Right forelimb (tissue), 1 donor: ENCODE measurements around the gene FAM89A.
"Not testable (repeated sequence)": the region's sequence is repeated elsewhere in the genome, so short reads cannot be mapped to it uniquely, and the experiment has no call there.

Experiments
- DNase-seq: peaks from one replicate; pipeline ENCODE4 v3.0.0-alpha.2; 2018

FAM89A gene

DNA sequence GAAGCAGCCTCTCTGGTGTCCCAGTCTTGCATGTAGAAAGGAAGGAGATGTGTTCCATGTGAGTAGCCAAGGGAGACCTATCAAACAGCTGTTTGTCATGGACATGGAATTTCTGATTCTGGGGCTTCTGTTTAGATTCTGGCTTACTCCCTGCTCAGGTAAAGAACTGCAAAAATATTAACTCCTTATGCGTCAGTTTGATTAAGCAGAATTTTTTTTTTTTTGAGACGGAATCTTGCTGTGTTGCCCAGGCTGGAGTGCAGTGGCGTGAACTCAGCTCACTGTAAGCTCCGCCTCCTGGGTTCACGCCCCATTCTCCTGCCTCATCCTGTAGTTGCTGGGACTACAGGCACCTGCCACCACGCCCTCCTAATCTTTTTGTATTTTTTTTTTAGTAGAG lies 54.3 kb downstream of the FAM89A start:
- no peak for DNase-seq

DNA sequence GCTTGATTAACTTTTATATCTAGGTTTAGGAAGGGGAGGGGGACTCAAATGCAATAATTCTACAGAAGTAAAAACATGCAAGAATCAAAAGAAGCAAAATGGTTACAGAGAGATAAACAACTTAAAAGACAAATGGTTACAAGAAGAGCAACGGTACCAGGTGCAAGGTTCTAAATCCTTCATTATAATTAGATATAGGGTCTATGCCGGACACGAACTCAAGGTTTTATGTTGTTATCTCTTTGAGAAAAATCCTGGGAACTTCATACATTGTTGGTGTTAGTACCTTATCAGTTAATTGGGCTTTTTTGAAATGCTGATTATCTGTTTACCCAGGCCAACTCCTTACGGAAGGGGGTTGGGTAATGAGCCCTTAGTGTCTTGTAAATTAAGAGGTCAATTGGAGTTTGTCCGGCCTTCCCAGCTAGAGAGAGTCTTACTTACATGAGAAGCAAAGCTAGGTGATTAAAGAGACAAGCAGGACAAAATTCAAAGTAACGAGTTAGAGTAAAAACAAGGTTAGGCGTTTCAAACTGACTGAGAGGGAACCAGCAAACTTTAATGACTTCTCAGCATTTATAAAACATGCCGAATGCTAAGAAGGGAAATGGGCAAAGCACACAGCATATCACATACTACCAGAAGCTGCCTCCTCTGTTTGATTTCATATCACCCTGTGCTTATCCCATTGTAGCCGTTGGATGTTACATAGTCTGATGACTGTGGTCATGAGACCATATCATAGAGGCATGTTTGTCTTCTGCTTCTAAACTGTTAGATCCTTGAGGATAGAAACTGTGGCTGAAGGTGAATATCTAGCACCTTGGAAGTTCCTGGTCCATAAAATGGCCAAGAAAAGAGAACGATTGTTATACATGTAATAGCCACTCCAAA lies 55.2 kb downstream of the FAM89A start:
- DNase-seq = not testable (repeated sequence)

DNA sequence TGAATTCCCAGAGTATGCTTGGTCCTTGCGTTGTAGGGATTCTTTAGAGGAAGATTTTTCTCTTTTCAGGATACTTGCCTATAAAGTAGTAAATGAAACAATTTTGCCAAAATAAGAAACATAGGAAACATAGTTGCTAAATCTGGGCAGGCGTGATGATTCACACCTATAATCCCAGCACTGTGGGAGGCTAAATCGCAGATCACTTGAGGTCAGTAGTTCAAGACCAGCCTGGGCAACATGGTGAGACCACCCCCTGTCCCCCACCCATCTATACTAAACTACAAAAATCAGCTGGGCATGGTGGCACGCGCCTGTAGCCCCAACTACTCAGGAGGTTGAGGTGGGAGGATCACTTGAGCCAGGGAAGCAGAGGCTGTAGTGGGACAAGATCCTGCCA lies 56.2 kb downstream of the FAM89A start:
- DNase-seq = no peak

DNA sequence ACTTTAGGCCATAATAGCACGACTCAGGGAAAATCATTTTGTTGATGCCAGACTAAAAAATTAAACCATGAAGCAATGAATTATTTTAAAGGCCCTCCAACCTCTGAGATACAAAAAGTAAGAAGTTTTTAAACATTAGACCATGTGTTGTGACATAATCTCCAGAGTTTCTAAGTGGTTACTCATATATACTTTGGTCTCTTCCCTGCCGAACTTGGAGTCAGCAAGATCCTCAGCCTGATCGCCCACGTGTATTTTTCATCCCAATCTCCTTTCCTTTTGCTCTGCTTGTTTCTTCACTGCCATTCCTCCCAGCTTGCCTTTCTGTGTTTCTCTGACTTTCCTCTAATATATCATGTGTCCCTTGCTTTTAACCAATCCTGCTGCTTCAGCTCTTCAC lies 57.4 kb downstream of the FAM89A start:
- DNase-seq = no peak

DNA sequence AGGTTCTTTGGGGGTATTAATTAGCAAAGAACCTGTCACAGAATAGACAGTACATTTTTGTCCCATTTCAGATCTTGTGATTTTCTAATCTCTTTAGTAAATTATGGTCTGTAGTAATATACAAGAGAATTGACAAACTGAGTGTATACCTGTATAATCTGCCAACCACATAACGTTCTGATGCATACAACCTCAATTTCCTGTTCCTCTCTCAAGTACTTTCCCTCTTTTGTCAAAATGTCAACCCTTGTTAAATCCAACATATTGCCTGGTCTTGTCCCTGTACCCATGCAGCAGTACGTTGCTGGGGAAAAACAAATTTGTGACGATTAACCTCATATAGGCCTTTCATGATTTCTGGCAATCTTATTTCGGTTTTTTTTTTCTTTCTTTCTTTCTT lies 60.1 kb downstream of the FAM89A start:
- no peak for DNase-seq

DNA sequence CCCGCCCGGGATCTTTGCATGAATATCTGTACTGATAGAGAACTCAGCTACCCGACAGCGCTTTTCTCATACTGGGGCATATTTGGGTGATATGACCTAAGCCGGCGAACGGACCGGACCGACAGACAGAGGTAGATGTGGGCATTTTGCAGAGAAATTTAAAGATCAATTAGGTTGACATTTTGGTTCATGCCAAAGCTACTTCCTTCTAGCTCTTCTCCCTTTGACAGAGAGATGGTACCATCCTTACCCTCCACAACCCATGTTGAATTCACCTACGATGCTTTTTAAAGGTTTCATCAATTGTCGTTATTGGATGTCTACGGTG lies 60.7 kb downstream of the FAM89A start:
- DNase-seq = no peak

DNA sequence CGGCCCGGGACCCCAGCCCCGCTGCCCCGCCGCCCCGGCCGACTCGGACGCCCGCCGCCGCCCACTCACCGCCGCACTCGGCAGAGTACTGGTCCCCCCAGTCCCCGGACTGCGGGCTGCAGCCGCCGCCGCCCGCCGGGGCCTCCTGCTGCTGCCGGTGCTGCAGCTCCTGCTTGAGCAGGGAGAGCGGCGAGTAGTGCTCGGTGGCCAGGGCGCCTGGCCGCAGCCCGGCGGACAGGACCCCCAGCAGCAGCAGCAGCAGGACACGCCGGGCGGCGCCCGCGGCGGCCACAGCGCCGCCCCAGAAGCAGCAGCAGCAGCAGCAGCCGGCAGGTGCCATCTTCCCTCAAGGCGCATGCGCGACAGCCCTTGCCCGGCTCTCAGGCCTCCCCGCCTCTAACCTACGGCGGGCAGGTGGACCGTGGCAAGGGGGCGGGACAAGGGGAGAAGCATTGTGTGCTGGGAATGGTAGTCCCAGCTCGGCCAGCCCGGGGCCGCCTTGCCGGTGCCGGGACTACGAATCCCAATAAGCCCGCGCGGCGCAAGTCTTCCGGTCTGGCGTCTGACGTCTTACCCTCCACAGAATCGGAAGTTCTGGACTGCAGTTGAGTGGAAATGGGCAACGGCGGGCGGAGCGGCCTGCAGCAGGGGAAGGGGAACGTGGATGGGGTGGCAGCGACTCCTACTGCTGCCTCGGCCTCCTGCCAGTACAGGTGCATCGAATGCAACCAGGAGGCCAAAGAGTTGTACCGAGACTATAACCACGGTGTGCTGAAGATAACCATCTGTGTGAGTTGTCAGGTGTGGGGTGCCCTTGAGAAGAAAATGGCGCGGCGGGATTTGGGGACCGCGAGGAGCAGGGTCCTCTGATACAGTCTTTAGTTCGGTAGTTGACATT lies 61.3 kb downstream of the FAM89A start, which contains the start of the genes ARV1 and TTC13:
ARV1 (plus strand) TSS at position 604 of the 898 bp plus-strand sequence; CDS start at position 616, 12 bp downstream.
TTC13 (minus strand) TSS at position 371 of the 898 bp plus-strand sequence; CDS start at position 340, 31 bp downstream.
- peak; percentile 97 for DNase-seq

DNA sequence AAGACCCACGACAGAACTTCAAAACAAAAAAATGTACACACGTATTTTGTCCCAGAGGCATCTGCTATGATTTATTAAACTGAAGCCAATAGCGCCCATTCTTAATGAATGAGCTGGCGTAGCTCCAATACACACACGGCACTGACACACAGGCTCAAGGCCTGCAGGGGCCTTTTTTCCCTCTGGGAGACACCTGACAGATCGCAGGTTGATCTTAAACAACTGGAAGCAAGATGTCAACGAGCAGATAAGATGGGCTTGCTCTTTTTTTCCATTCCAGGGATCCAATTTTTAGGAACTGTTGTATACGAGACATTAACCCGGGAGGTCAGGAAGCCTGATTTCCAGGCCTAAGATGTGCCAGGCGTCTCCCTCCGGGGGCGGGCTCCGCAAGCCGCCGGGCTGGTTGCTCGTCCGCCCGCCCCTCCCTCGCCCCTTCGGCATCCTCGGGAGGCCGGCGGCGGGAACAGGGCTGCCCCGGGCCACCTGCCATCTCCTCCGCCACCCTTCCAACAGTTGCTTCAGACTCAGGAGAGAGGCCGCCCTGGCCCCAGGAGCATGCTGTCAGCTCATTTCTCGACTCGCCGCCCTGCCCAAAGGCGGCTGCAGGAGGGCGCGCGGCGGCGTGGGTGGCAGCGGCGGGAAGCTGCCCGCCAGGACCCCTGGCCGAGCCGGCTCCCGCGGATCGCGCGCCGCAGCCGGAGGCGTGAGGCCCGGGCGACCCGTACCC lies 62.1 kb downstream of the FAM89A start:
- DNase-seq = peak; percentile 56

DNA sequence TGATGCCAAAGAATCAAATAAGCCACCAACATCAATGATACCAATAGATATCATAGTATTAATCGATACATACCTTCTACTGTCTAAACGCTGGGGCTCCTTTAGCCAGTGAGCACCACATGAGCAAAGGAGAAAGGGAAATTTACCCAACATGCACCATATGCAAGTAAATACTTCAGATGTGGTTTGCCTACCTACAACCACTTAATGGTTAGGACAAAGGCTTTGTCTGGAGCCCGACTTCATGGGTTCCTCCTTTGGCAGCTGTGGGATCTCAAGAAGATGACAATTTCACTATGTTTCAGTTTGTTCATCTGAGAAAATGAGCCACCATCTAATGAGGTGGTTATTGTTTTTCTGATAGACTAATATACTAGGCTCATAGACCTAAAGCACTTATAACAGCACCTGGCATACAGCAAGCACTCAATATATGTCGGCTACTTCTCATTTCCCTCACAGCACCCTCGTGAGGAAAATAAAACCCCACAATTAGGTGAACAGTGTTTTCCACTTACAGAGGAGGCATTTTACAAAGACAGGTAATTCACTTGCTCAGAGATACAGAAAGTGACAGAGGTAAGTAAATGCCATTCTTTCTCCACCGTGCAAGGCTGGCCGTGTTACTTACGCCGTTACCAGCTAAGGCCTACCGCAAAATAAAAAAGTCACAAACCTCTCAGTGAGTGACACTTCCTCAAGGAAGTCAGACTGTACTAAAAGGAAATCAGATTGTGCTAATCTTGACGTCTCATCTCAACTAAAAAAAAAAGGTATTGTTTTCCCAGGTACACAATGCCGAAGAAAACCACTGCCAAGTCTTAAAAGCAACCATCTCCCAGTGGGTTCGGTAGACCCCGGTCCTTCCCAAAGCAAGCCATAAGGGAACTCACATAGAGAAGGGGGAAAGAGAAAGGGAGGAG lies 63.0 kb downstream of the FAM89A start:
- DNase-seq = no peak

DNA sequence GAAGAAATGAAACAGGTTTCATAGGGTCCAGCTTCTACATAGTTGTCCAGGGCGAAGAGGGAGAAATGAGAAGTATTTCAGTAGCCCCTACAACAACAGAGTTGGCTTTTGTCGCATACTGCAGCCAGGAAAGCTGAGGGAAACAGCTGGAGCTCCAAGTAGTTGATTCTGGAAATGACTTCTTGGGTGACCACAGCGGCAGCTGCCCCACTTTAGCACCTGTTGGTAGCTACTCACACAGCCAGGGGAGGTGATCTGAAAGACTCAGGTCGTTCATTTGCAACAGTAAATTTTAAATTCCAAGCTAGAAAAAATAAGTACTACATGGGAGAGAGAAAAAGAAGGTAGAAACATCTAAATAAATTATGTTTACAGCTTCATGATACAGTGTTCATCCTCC lies 63.7 kb downstream of the FAM89A start:
- DNase-seq = no peak

DNA sequence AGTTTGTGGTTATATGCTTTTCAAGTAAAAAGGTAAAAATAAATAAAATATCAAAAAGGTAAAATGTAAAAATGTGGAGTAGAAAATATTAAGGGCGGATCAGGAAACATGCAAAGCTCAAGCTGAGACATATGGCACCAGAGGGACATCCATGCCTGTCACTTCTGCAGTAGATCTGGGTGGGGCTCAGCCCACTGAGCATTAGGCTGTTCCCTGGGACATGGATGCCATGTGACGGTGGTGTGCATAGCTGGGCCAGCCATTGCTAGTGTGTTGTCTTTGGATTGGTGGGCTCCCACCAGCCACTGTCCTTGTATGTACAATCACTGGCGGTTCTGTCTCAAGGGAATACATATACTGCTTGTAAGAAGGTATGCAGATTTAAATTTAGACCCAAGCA lies 64.4 kb downstream of the FAM89A start:
- no peak for DNase-seq

DNA sequence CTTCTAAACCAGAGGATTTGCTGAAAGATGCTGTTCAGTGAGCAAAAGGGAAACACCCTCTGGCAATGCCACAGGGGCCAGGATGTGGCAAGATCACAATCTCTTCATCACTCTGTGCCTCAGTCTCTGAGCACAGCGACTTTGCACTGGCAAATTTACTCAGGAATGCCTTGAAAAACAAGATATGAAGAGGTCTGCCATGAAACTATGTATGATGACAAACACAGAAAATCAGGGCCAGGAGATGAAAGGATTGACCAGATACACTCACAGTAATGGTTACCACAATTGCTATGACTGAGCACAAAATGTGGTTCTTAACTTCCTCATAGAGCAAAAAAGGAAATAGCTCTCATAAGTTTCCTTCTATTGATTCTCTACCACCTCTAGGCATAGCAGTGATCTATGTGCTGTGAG lies 67.2 kb downstream of the FAM89A start:
- DNase-seq = no peak

DNA sequence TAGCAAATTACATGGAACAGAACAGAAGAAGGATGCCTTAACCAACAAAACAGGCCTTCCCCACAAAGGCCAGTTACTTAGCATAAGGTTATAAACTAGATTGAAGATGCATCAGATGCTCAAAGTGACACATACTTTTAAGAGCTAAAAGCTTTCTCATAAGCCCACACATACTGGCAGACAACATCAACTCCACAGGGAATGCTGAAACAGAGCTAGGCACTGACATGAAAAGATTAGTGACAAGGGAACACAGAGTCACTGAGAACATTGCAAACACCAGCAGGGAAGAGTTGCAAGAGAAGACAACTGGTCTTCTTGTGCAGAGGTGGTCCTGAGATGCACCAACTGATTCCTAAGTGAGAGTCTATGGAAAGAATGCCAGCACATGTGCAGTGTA lies 68.3 kb downstream of the FAM89A start:
- DNase-seq = no peak

DNA sequence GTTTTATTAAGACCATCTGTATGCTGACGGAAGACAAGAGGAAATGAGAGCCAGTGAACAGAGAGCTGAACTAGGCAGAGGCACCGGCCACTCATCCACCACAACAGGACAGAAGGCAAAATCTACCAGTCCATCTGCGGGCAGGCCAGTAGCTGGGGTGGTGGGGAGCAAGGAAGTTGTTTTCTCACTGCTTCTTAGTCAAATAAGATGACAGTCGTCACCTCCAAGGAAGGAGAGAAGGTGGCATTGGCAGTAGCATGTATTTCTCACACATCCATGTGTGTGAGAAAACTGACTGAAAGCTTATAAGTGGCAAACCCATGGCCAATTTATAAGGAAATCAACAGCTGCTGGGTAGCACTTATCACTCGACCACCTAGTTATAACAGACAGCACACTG lies 69.6 kb downstream of the FAM89A start:
- DNase-seq = no peak
